Measurements from ENCODE around the gene UIMC1. TPM values are rescaled to one million over a fixed set of nuclear protein-coding genes. Genes with fewer than 3 reads are reported as not detected.

Gene UIMC1
- total and polyA plus RNA-seq, 2 of the 13 experiments (the other 11 are each of a cell fraction or from before 2014, with no cell fraction given): 18.9 to 32.7 TPM

DNA sequence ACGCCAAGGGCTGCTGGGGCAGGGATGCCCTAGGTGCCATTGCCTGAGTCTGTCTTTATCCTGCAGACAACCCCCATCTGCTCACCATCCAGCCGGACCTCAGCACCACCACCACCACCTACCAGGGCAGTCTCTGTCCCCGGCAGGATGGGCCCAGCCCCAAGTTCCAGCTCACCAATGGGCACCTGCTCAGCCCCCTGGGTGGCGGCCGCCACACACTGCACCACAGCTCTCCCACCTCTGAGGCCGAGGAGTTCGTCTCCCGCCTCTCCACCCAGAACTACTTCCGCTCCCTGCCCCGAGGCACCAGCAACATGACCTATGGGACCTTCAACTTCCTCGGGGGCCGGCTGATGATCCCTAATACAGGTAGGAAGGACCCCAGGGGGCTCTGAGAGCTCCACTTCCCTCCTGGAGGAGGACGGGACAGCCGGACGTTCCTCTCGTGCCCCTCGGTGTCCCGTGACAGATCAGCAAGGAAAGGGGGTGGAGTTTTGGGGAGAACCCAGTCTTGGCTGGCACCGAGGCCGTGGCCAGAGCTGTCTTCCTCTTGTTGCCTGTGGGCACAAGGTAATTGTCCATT, 132.3 kb downstream of the UIMC1 start (continued):
- TF ChIP-seq MTF1 (CRISPR knock-in tag; IDR thresholded peaks at IDR 0.05): no peak

DNA sequence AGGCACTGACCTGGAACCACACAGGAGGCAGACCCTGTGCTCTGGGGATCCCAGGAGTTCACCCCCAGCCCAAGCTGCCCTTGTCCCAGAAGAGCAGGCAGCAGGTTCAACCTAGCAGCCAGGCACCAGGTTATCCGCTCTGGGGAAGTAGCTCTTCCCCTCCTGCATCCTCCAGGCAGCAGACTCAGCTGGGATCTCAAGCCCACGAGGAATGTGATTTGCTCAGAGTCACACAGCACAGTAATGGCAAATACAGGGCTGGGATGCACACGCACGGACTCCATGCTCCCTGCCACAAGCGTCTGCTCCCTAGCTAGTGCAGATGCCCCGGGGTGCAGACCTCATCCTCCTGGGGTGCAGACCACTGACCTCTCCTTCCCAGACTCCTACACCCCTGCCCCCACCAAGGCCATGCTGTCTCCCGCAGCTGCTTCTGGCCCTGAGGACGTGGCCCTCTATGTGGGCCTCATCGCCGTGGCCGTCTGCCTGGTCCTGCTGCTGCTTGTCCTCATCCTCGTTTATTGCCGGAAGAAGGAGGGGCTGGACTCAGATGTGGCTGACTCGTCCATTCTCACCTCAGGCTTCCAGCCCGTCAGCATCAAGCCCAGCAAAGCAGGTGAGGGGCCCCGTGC, 132.9 kb downstream of the UIMC1 start:
- intact Hi-C loops (cut with micrococcal nuclease; ENCODE audit: unreplicated experiment): no loop called here
- Histone ChIP-seq H4K20me1 (ENCODE audit: insufficient read depth, low read length) (no peaks in the 10 kb centered on the region), H2AFZ (ENCODE audit: low read length) (no peak overlapping the region), H3K4me2 (ENCODE audit: low read depth, low read length) (no peak overlapping the region), H3K27me3 (ENCODE audit: control insufficient read depth in 1 of 2, insufficient read depth in 2 of 2, low read length in 2 of 2) (peaks cover 24 to 58% of the 10 kb centered on the region in 2 experiments; a peak in 4 of 5 replicates), H3K36me3 (replicated peaks in 1 of 2; ENCODE audit: control insufficient read depth in 1 of 2, insufficient read depth in 2 of 2, low read length in 2 of 2) (no peaks in the 10 kb centered on the region), H3K9ac (ENCODE audit: insufficient read depth, low read depth, low read length) (no peak overlapping the region), H3K4me3 (replicated peaks in 1 of 3; ENCODE audit: insufficient read depth in 1 of 3, low read depth in 2 of 3, low read length in 3 of 3) (no peak overlapping the region), H3K79me2 (ENCODE audit: insufficient read depth, low read length) (no peaks in the 10 kb centered on the region), H3K4me1 (ENCODE audit: insufficient read depth, low read length) (peaks cover 8% of the 10 kb centered on the region; the same call in 1 of the 2 replicates), H3K9me3 (ENCODE audit: low read length) (no peaks in the 10 kb centered on the region), H3K27ac (ENCODE audit: extremely low read length, insufficient read depth, low read length) (no peak overlapping the region)
- DNase-seq (ENCODE audit: low spot score): no peak
- 3% methylated on average over 6 of the region's 16 CpGs for WGBS (ENCODE audit: low lambda C conversion rate)
- ChIA-PET POLR2A (no interaction called here), CTCF (ENCODE audit: low intra/inter-chr PET ratio, low total read pairs) (no interaction called here)
- no peak for ATAC-seq
- FAIRE-seq: no peak
- no TSS peak for BruUV-seq (replicated peaks)
- in situ Hi-C loops (cut with HindIII; ENCODE audit: extremely low pct_ligation_motif_present, low pct_unique_long_range_greater_than_20kb): no loop called here
- TF ChIP-seq HNRNPH1 (optimal IDR thresholded peaks at IDR 0.05; ENCODE audit: low read depth, low read length) (no peak), ZNF333 (CRISPR knock-in tag; IDR thresholded peaks at IDR 0.05; ENCODE audit: borderline replicate concordance) (no peak), ZNF263 (CRISPR knock-in tag; IDR thresholded peaks at IDR 0.05) (no peak), ZNF761 (CRISPR knock-in tag; conservative IDR thresholded peaks at IDR 0.05) (no peak)
- TF ChIP-seq, protein P1, sequence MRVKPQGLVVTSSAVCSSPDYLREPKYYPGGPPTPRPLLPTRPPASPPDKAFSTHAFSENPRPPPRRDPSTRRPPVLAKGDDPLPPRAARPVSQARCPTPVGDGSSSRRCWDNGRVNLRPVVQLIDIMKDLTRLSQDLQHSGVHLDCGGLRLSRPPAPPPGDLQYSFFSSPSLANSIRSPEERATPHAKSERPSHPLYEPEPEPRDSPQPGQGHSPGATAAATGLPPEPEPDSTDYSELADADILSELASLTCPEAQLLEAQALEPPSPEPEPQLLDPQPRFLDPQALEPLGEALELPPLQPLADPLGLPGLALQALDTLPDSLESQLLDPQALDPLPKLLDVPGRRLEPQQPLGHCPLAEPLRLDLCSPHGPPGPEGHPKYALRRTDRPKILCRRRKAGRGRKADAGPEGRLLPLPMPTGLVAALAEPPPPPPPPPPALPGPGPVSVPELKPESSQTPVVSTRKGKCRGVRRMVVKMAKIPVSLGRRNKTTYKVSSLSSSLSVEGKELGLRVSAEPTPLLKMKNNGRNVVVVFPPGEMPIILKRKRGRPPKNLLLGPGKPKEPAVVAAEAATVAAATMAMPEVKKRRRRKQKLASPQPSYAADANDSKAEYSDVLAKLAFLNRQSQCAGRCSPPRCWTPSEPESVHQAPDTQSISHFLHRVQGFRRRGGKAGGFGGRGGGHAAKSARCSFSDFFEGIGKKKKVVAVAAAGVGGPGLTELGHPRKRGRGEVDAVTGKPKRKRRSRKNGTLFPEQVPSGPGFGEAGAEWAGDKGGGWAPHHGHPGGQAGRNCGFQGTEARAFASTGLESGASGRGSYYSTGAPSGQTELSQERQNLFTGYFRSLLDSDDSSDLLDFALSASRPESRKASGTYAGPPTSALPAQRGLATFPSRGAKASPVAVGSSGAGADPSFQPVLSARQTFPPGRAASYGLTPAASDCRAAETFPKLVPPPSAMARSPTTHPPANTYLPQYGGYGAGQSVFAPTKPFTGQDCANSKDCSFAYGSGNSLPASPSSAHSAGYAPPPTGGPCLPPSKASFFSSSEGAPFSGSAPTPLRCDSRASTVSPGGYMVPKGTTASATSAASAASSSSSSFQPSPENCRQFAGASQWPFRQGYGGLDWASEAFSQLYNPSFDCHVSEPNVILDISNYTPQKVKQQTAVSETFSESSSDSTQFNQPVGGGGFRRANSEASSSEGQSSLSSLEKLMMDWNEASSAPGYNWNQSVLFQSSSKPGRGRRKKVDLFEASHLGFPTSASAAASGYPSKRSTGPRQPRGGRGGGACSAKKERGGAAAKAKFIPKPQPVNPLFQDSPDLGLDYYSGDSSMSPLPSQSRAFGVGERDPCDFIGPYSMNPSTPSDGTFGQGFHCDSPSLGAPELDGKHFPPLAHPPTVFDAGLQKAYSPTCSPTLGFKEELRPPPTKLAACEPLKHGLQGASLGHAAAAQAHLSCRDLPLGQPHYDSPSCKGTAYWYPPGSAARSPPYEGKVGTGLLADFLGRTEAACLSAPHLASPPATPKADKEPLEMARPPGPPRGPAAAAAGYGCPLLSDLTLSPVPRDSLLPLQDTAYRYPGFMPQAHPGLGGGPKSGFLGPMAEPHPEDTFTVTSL (CRISPR knock-in tag; IDR thresholded peaks at IDR 0.05; ENCODE audit: borderline replicate concordance): no peak
- TF ChIP-seq, protein P2, sequence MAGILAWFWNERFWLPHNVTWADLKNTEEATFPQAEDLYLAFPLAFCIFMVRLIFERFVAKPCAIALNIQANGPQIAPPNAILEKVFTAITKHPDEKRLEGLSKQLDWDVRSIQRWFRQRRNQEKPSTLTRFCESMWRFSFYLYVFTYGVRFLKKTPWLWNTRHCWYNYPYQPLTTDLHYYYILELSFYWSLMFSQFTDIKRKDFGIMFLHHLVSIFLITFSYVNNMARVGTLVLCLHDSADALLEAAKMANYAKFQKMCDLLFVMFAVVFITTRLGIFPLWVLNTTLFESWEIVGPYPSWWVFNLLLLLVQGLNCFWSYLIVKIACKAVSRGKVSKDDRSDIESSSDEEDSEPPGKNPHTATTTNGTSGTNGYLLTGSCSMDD (CRISPR knock-in tag; IDR thresholded peaks at IDR 0.05): no peak
